ENCODE measurements around the gene KRTAP10-6.
"Not testable (repeated sequence)": the region's sequence is repeated elsewhere in the genome, so short reads cannot be mapped to it uniquely, and the experiment has no call there.

The KRTAP10-6 gene

GRCh38 chr21:44616591-44616926, 24.3 kb upstream of the KRTAP10-6 start:
- no peak for DNase-seq

GRCh38 chr21:44615911-44616590, 23.7 kb upstream of the KRTAP10-6 start:
- no peak for DNase-seq

- DNase-seq, result no peak
These were observed 23.2 kb upstream of the KRTAP10-6 start for GRCh38 chr21:44615466-44615865.

- no peak for DNase-seq
These were observed 22.7 kb upstream of the KRTAP10-6 start for GRCh38 chr21:44614961-44615391.

GRCh38 chr21:44614161-44614631, 21.9 kb upstream of the KRTAP10-6 start:
- no peak for DNase-seq

GRCh38 chr21:44613386-44614155, 21.3 kb upstream of the KRTAP10-6 start:
- no peak for DNase-seq

GRCh38 chr21:44612669-44613229, 20.4 kb upstream of the KRTAP10-6 start:
- no peak for DNase-seq

- DNase-seq, result no peak
These were observed 19.8 kb upstream of the KRTAP10-6 start, which contains the start of gene KRTAP10-8 for GRCh38 chr21:44612029-44612486. Gene KRTAP10-8 (plus strand): TSS chr21:44612079. CDS start chr21:44612101, 22 bp downstream.

- DNase-seq, result no peak
These were observed 19.2 kb upstream of the KRTAP10-6 start for GRCh38 chr21:44611551-44611950.

GRCh38 chr21:44610157-44610843, 18.0 kb upstream of the KRTAP10-6 start:
- not testable (repeated sequence) for DNase-seq

- no peak for DNase-seq
These were observed 16.9 kb upstream of the KRTAP10-6 start for GRCh38 chr21:44609193-44609592.

GRCh38 chr21:44606495-44606894, 14.2 kb upstream of the KRTAP10-6 start:
- no peak for DNase-seq

- DNase-seq, result no peak
These were observed 11.6 kb upstream of the KRTAP10-6 start for GRCh38 chr21:44603911-44604310.

- no peak for DNase-seq
These were observed 11.0 kb upstream of the KRTAP10-6 start for GRCh38 chr21:44603109-44603875.

- no peak for DNase-seq
These were observed 10.2 kb upstream of the KRTAP10-6 start for GRCh38 chr21:44602463-44602850.

GRCh38 chr21:44601596-44602462, 9.5 kb upstream of the KRTAP10-6 start:
- no peak for DNase-seq

GRCh38 chr21:44601091-44601490, 8.8 kb upstream of the KRTAP10-6 start:
- not testable (repeated sequence) for DNase-seq

GRCh38 chr21:44600118-44600978, 8.0 kb upstream of the KRTAP10-6 start, which contains the start of gene KRTAP10-7:
Gene KRTAP10-7 (plus strand): TSS chr21:44600597. CDS start chr21:44600622, 25 bp downstream.
- not testable (repeated sequence) for DNase-seq

- DNase-seq, result no peak
These were observed 7.1 kb upstream of the KRTAP10-6 start for GRCh38 chr21:44599264-44600029.

All from stimulated activated CD4-positive, alpha-beta T cell treated with anti-CD3 and anti-CD28 coated beads, Interleukin-4, amount 100 ng/mL, for 1 hour (primary cell).